GM12891 (cell line): ENCODE data around the gene CTXND1.

ENCODE experiments used
- POLR2A ChIP-seq: IDR thresholded peaks from 2 replicates; pipeline ENCODE4 v1.6.1; 2011; ENCODE audit warnings: low read depth, low read length, control low read depth
- POLR2AphosphoS5 ChIP-seq: IDR thresholded peaks from 2 replicates; pipeline ENCODE4 v1.6.1; 2011; ENCODE audit warnings: low read depth, low read length, control low read depth
- POU2F2 ChIP-seq: IDR thresholded peaks from 2 replicates; pipeline ENCODE4 v1.6.1; 2011; ENCODE audit warnings: low read depth, mild to moderate bottlenecking, control low read depth, low read length, moderate library complexity
- SPI1 ChIP-seq: IDR thresholded peaks from 2 replicates; pipeline ENCODE4 v1.6.1; 2011; ENCODE audit warnings: low read depth, low read length, control low read depth
- TAF1 ChIP-seq: IDR thresholded peaks from 2 replicates; pipeline ENCODE4 v1.6.1; 2011; ENCODE audit warnings: low read depth, low read length, control low read depth

GRCh38 chr15:80247320-80247719, 4.7 kb downstream of the CTXND1 start:
- no peak for TF ChIP-seq POU2F2
- no peak for TF ChIP-seq TAF1
- TF ChIP-seq POLR2A, result no peak
- TF ChIP-seq SPI1, result no peak
- no peak for TF ChIP-seq POLR2AphosphoS5
